ENCODE results near the gene SF1. TPM values are rescaled to one million over a fixed set of nuclear protein-coding genes. Genes with fewer than 3 reads are reported as not detected.

Gene SF1
- total and polyA plus RNA-seq, 9 of the 15 experiments (the other 6 are each of a cell fraction or from before 2014, with no cell fraction given) = 13.1 to 334 (median 111) TPM

GRCh38 chr11:64754124-64754918 lies 24.0 kb downstream of the SF1 start (continued):
- TF ChIP-seq THRB (CRISPR knock-in tag; conservative IDR thresholded peaks at IDR 0.05) = no peak
- no peak for TF ChIP-seq HNRNPH1 (optimal IDR thresholded peaks at IDR 0.05; ENCODE audit: low read depth, low read length)
- TF ChIP-seq ZNF561 (CRISPR knock-in tag; conservative IDR thresholded peaks at IDR 0.05) = no peak
- TF ChIP-seq SNIP1 (IDR thresholded peaks at IDR 0.05; ENCODE audit: low read depth) = no peak
- TF ChIP-seq ZNF445 (CRISPR knock-in tag; IDR thresholded peaks at IDR 0.05; ENCODE audit: low read depth) = no peak
- no peak for TF ChIP-seq ETS2 (tag; IDR thresholded peaks at IDR 0.05; ENCODE audit: borderline replicate concordance, poor library complexity, severe bottlenecking)
- no peak for TF ChIP-seq HIVEP1 (CRISPR knock-in tag; IDR thresholded peaks at IDR 0.05)
- TF ChIP-seq KLF16 (IDR thresholded peaks at IDR 0.05) = no peak
- TF ChIP-seq DLX4 (CRISPR knock-in tag; IDR thresholded peaks at IDR 0.05) = no peak
- TF ChIP-seq DDX20 (tag; IDR thresholded peaks at IDR 0.05; ENCODE audit: low read depth) = no peak
- 0 out of 2 replicates have a peak, but pooled peaks have one; percentile 13 for TF ChIP-seq ATF7 (IDR thresholded peaks at IDR 0.05)
- TF ChIP-seq NR4A1 (CRISPR knock-in tag; IDR thresholded peaks at IDR 0.05) = no peak
- TF ChIP-seq NR4A1 (tag; IDR thresholded peaks at IDR 0.05) = peak; percentile 73; the same call in 1 of the 2 replicates
- peak; percentile 47; the same call in 1 of the 2 replicates for TF ChIP-seq RBFOX2 (IDR thresholded peaks at IDR 0.05; ENCODE audit: low read depth, low read length)
- no peak for TF ChIP-seq TCFL5 (CRISPR knock-in tag; conservative IDR thresholded peaks at IDR 0.05)
- TF ChIP-seq ETV1 (tag; conservative IDR thresholded peaks at IDR 0.05; ENCODE audit: low read depth) = no peak
- no peak for TF ChIP-seq ZNF77 (CRISPR knock-in tag; IDR thresholded peaks at IDR 0.05)
- no peak for TF ChIP-seq ELF2 (CRISPR knock-in tag; IDR thresholded peaks at IDR 0.05)
- no peak for TF ChIP-seq MEIS2 (IDR thresholded peaks at IDR 0.05; ENCODE audit: partially characterized antibody)
- 0 out of 4 replicates have a peak, but pooled peaks of 1 of the 2 experiments have one; percentile 47 for TF ChIP-seq MAZ (CRISPR knock-in tag; conservative IDR thresholded peaks at IDR 0.05 in 1 of 2, IDR thresholded peaks at IDR 0.05 in 1 of 2)
- no peak for TF ChIP-seq ZNF644 (tag; IDR thresholded peaks at IDR 0.05; ENCODE audit: low read depth)
- no peak for TF ChIP-seq ETS1 (conservative IDR thresholded peaks at IDR 0.05; ENCODE audit: control insufficient read depth, low read depth, low read length)
- TF ChIP-seq ZNF764 (CRISPR knock-in tag; IDR thresholded peaks at IDR 0.05; ENCODE audit: low read depth) = no peak
- no peak for TF ChIP-seq E2F5 (CRISPR knock-in tag; IDR thresholded peaks at IDR 0.05)
- TF ChIP-seq WHSC1 (IDR thresholded peaks at IDR 0.05; ENCODE audit: low read length) = no peak

All from K562 (cell line).